ENCODE data around the gene CIP2A. TPM values are rescaled to one million over a fixed set of nuclear protein-coding genes. Genes with fewer than 3 reads are reported as not detected.

Gene CIP2A
- total RNA-seq, 3 donors from 2014 or later: 2.0 to 5.1 (median 3.5) TPM

DNA sequence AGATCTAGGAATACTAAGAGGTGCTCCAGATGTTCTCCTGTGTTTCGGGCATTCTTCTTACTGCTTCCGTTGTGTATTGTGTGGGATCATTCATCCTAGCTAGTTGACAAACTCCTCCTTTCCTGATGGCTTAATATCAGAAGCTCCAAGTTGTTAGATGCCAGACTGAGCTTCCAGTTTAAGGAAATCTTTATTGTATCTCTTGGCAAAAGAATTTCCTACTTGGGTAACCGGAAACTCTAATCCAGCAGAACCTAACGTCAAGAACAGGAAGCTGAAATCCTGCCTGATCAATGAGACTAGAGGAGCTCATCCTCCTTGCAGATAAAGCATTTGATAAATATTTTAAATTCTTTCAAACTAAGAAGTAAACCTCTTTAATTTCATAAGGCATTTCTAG lies 51.2 kb downstream of the CIP2A start:
- TF ChIP-seq, protein P1, sequence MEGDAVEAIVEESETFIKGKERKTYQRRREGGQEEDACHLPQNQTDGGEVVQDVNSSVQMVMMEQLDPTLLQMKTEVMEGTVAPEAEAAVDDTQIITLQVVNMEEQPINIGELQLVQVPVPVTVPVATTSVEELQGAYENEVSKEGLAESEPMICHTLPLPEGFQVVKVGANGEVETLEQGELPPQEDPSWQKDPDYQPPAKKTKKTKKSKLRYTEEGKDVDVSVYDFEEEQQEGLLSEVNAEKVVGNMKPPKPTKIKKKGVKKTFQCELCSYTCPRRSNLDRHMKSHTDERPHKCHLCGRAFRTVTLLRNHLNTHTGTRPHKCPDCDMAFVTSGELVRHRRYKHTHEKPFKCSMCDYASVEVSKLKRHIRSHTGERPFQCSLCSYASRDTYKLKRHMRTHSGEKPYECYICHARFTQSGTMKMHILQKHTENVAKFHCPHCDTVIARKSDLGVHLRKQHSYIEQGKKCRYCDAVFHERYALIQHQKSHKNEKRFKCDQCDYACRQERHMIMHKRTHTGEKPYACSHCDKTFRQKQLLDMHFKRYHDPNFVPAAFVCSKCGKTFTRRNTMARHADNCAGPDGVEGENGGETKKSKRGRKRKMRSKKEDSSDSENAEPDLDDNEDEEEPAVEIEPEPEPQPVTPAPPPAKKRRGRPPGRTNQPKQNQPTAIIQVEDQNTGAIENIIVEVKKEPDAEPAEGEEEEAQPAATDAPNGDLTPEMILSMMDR (IDR thresholded peaks at IDR 0.05): no peak
- no peak for TF ChIP-seq POLR2A (IDR thresholded peaks at IDR 0.05)
- TF ChIP-seq POLR2AphosphoS5 (IDR thresholded peaks at IDR 0.05): no peak
- Histone ChIP-seq H3K27me3 (no peaks in the 10 kb centered on the region), H3K36me3 (no peaks in the 10 kb centered on the region), H3K4me1 (no peaks in the 10 kb centered on the region), H3K9me3 (no peaks in the 10 kb centered on the region), H3K4me3 (no peak overlapping the region), H3K27ac (no peak overlapping the region)
- intact Hi-C loops (cut with DNase I; ENCODE audit: low total_unique reads): no loop called here
- DNase-seq (ENCODE audit: low spot score in 2 of 2): no peak

DNA sequence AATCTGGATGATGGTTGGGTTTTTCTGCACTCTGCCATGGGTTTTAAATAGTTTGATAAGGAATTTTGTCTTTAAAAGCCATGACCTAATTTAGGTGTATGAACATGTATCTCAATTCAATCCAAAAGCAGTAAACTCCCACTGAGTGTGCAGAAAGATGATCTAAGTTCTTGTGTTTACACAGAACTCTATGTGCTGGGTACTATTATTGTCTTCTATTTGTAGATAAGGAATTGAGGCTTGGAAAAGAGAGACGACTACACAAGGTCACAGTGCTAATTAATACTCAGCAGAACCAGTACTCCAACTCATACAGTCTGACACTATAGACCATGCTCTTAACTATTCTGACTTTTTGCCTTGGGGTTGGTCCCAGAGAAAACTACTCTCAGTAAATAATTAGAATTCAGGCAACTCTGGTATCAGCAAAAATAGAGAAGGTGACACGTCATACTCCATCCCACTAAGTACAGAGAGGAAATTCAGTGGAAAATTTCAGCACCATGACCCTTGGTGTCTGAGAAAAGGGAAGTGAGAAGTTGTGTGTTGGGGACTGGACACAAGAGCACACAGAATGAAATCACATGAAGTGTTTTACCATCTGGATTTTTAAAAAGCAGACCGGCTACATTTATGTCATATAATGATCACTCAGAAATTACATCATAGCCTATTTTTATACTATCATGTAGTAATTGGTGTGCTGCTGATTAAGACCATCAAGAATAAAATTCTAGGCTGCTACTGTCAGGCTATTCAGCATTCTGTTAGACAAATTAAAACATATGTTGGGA lies 60.6 kb downstream of the CIP2A start:
- no peaks in the 10 kb centered on the region for H3K4me1 ChIP-seq
- TF ChIP-seq, protein P1 (IDR thresholded peaks at IDR 0.05): no peak
- TF ChIP-seq POLR2A (IDR thresholded peaks at IDR 0.05) (no peak), POLR2AphosphoS5 (IDR thresholded peaks at IDR 0.05) (no peak)
- no peaks in the 10 kb centered on the region for H3K27me3 ChIP-seq
- no peaks in the 10 kb centered on the region for H3K9me3 ChIP-seq
- H3K36me3 ChIP-seq: no peaks in the 10 kb centered on the region
- no peak overlapping the region for H3K4me3 ChIP-seq
- no peak overlapping the region for H3K27ac ChIP-seq
- intact Hi-C loops (cut with DNase I; ENCODE audit: low total_unique reads): no loop called here
- no peak for DNase-seq (ENCODE audit: low spot score in 2 of 2)

DNA sequence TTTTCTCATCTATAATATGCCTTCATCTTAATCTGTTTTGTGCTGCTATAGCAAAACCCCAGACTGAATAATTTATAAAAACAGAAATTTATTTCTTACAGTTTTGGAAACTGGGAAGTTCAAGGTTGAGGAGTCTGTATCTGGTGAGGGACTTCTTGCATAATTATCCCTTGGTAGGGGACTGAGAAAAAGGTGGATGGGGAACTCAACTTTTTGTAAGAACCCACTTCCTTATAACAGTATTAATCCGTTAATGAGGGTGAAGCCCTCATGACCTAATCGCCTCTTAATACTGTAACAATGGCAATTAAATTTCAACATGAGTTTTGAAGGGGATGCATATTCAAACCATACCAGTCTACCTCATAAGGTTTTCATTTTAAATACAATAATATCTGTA lies 61.4 kb downstream of the CIP2A start:
- Histone ChIP-seq H3K27me3 (no peaks in the 10 kb centered on the region), H3K36me3 (no peaks in the 10 kb centered on the region), H3K4me1 (no peaks in the 10 kb centered on the region), H3K4me3 (no peak overlapping the region), H3K27ac (no peak overlapping the region), H3K9me3 (no peaks in the 10 kb centered on the region)
- no peak for DNase-seq (ENCODE audit: low spot score in 2 of 2)
- intact Hi-C loops (cut with DNase I; ENCODE audit: low total_unique reads): no loop called here
- no peak for TF ChIP-seq POLR2AphosphoS5 (IDR thresholded peaks at IDR 0.05)
- TF ChIP-seq POLR2A (IDR thresholded peaks at IDR 0.05): no peak
- TF ChIP-seq, protein P1 (IDR thresholded peaks at IDR 0.05): no peak

DNA sequence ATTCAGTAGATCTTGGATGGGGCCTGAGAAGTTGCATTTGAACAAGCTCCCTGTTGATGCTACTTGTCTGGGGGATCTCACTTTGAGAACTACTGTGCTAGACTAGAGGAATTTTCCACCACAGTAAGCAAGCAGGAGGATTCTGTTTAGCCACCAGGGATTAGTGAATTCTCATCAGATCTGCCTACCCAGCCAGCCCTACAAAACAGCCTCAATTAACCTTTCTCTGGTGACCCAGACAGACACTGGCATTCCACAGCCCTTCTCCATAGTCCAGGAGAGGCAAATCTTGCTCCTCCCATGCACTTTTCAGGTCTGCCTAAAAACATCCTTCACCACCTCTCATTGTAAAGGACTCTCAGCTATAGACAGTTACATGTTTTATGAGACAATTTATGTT lies 62.1 kb downstream of the CIP2A start:
- H3K27me3 ChIP-seq: no peaks in the 10 kb centered on the region
- no peaks in the 10 kb centered on the region for H3K9me3 ChIP-seq
- H3K27ac ChIP-seq: no peak overlapping the region
- no peak for DNase-seq (ENCODE audit: low spot score in 2 of 2)
- H3K4me1 ChIP-seq: no peaks in the 10 kb centered on the region
- intact Hi-C loops (cut with DNase I; ENCODE audit: low total_unique reads): no loop called here
- no peaks in the 10 kb centered on the region for H3K36me3 ChIP-seq
- H3K4me3 ChIP-seq: no peak overlapping the region
- TF ChIP-seq, protein P1 (IDR thresholded peaks at IDR 0.05): no peak

DNA sequence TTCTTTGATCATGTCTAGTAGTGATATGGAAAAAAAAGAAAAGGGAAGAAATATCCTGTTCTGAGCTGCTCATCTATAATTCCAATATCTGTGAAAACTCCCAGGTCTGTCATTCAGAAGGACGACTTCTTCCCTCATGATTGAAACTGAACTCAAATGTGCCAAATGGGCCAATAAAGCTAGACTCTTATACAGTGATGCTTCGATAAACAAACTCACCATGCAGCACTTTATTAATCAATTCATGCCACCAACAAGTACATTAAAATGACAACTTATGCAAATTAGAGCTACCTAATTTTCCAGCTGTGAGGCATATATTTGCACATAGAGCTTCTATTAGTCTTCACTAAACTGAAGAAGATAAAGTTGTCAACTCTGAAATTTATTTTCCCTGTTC lies 63.3 kb downstream of the CIP2A start:
- intact Hi-C loops (cut with DNase I; ENCODE audit: low total_unique reads): no loop called here
- no peak for TF ChIP-seq POLR2A (IDR thresholded peaks at IDR 0.05)
- TF ChIP-seq, protein P1 (IDR thresholded peaks at IDR 0.05): no peak
- no peak for TF ChIP-seq POLR2AphosphoS5 (IDR thresholded peaks at IDR 0.05)

More for the DNA sequence above, 63.3 kb downstream of the CIP2A start:
- DNase-seq (ENCODE audit: low spot score in 2 of 2): no peak
- no peak overlapping the region for H3K4me3 ChIP-seq
- H3K9me3 ChIP-seq: no peaks in the 10 kb centered on the region
- H3K4me1 ChIP-seq: no peaks in the 10 kb centered on the region
- H3K36me3 ChIP-seq: no peaks in the 10 kb centered on the region
- no peak overlapping the region for H3K27ac ChIP-seq
- H3K27me3 ChIP-seq: no peaks in the 10 kb centered on the region
